ENCODE measurements around the gene SELENOS.
"Not testable (repeated sequence)": the region's sequence is repeated elsewhere in the genome, so short reads cannot be mapped to it uniquely, and the experiment has no call there.

The SELENOS gene

DNA sequence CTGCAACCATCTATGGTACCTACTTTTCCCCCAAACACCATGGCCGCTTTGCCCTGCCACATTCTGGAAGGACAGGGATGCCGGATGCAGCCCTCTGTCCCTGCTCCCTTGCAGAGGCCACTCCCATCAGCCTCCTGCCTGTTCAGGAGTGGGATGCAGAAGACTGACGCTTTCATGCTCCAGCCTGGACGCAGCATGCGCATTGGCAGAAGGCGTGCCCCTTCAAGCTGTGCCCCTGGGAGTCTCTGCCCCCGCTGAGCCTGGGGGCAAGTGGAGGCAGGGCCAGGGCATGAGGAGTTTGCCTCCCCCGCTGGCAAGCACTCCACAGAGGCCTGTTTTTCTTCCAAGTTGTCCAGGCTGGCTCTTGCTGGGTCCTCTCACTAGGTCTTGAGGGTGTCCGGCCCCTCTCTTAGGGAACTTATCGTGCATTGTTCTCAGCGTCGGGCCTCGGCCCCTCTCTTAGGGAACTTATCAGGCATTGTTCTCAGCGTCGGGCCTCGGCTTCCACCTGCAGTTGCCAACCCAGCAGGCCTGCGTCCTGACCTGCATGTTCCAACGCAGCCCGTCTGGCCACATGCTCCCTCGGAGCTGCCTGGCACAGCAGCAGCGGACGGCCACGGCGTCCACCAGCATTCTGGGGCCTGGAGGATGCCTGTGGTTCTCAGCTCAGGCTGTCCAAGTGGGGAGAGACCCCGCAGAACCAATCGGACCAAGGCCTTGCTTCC is 32.3 kb upstream of the SELENOS start:
- DNase-seq = no peak

DNA sequence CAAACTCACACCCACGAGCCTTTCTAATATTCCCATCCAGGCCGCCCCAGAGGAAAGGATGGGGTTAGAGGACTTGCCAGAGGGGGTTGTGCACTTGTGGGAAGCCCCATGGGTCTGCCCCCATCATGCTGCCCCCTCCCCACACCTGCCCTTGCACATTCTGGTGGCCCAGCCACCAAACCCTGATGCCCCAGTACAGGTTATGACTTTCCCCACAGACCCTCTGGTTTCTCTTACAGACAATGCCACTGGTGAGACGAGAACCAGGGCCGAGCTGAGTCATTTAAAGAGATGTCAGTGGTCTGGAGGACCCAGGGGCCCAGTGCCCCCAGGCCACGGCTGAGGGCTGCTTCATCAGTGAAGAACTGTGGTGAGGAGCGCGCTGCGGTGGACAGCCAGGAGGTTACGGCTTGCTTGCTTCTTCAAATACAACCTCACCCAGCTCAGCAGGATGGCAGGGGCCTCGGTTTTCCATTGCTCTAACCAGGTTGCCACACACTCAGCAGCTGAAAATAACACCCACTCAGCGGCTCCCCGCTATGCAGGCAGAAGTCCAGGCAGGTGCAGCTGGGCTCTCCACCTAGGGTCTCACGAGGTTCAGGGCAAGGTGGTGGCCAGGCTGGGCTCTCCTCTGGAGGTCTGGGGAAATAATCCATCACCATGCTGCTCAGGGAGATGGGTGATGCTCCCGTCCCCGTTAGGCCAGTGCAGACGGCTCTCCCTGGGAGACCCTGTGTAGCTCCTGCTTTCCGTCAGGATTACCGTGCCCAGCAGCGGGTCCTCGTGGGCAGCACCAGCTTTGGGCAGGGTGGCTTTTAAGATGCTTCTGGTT is 31.5 kb upstream of the SELENOS start:
- DNase-seq = no peak

DNA sequence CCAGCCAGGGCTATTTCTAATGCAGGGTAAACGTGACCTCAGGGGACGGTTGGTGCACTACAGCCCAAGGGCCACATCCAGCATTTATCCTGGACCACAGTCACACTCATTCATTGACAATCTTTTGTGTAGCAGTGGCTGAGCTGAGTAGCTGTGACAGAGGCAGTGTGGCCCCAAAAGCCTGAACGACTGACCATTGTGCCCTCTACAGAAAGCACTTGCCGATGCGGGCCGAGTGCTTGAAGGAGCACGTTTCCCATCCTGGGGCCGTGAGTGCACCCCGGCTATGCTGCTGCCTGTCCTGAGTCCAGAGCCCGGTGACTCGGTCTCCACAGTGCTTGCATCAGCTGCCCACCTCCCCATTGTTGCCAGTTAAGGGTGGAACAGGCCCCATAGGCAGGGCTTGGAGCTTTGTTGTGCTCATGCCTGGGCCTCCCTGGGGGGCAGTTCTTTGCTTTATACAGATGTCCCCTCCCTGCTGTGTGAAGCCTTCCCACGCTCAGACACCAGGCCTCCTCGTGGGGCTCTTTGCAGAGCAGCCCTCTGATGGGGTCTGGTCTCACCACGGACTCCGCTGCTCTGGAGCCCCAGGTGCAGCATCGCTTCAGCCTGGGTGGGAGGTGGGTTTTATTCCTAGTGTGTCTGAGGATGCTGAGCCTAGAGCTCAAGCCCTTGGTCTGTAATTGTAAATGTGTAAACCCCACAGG is 30.8 kb upstream of the SELENOS start:
- DNase-seq = no peak

DNA sequence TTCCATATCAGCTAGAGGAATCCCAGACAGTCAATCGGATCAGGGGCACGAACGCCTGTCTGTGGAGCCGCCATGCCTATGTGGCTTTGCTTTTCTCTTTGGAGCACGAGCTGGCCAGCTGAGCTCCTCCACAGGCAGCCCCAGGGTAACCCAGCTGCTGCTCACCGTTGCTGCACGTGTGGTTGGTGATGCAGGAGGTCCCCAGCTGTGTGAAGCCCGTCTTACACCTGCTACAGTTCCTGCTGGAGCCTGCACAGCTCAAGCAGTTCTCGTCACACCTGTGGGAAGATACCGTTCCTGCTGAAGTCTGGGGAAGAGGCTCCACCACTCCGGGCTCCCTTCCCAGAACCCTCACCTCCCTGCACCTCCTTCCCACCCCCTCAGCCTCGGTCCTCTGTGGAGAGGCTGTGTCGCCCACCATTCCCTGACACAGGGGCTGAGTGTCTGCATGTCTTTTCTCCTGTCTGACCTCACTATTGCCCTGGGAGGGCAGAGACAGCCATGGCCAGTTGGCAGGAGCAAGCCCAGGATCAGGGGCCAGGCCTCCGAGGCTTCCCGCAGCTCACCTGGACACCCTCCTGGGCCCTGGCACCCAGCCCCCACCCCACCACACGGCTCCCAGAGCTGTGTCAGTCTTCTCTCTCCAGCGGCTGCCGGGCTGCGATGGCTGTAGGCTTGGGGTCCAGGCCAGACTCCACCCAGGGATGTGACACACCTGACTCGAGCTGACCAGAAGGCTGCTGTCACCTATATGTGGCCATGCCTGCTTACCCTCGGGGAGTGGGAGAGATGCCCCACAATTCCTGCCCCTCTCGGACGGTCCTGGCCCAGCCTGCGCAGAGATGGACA is 30.0 kb upstream of the SELENOS start:
- DNase-seq = no peak

DNA sequence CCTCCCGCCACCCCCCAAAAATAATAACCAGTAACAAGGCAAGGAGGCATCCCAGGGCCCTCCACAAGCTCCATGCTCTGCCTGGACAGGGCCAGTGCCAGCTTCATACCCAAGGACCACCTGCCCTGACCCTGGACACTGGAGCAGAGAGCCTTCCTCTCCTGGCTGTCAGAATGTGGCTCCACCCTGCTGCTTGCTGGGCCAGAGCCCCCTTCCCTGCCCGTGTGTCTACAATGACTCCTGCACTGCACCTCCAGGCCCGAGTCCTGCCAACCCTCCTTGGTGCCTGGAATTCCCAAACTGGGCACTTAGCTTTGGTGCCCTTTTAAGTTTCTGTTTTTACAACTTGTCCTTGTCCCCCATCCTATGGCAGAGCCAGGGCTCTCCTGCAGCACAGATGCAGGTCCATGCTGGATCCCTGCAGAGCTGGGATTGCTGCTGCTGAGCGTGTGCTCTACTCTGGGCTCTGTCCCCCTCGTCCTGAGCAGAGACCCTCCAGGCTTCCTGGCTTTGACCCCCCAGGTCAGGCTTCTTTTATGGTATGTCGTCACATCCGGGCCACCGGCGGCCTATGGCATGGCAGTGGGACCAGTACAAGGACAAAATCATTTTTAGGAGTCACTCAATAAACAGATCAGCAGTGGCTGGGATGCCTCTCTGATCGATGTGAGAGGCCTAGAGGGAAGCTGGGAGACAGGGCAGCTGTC is 29.2 kb upstream of the SELENOS start:
- no peak for DNase-seq

DNA sequence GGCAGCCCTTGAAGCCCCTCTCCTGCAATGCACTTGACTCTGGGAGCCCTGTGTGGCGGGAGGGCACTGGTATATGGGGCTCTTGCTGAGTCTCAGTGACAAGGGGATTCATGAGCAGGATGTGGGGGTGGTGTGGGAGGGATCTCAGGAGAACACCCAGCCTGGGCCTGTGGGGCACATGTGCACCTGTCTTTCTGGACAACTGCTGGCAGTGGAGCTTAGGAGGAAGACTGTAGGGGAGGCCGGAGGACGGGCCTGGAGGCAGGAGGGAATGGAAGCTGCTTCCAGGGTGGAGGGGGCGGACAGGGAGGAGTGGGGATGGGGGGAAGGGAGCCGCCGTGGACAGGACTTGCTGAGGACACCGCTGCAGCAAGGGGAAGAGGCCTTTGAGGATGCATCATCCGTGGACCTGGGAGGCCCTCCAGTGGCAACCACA is 28.6 kb upstream of the SELENOS start:
- DNase-seq = no peak

DNA sequence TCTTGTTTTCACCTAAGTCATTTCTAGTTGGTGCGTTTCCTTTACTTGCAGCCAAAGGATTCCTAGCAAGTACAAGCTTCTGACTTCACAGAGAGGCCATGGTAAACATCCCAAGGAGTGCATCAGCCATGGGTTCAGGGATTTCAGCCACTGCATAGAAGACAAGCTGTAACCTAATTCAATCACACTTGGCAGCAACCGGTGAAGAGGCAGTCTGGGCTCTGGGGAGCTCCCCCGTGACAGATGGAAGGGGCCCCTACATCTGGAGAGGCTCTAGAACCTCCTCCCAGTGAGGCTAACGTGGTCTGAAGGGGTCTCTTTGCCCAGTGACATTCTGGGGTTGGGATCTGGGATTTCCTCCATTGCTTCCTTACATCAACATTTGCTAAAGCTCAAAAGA is 26.1 kb upstream of the SELENOS start:
- DNase-seq = no peak

DNA sequence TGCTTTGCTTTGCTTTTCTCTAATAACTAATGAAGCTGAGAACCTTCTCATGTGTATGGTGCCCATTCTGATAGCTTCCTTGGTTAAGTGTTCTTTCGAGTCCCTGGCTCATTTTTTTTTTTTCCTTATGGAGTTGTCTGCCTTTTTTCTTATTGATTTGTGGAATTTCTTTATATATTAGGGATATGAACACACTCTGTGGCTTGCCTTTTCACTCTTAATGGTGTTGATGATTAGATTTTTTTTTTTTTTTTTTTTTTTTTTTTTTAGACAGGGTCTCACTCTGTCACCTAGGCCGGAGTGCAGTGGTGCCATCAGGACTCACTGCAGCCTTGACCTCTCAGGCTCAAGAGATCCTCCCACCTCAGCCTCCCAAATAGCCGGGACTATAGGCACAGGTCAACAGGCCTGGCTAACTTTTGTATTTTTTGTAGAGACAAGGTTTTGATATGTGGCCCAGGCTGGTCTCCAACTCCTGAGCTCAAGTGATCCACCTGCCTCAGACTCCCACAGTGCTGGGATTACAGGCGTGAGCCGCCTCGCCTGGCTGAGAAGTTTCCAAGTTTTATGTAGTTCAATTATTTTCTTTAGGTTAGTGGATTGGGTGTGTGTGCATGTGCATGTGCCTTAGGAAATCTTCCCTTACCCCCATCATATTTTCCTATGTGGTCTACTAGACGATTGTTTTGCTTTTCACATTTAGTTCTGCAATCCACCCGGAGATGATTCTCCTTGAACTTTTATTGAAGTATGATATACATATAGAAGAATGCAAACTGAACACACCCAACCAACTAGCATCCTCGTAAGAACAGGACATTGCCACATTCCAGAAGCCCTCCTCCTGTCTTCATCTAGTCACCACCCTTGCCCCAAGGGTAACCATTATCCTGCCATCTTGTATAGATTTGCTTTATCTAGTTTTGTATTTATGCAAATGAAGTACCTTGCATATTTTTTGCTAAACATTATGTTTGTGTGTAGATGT is 19.4 kb upstream of the SELENOS start:
- DNase-seq = no peak

DNA sequence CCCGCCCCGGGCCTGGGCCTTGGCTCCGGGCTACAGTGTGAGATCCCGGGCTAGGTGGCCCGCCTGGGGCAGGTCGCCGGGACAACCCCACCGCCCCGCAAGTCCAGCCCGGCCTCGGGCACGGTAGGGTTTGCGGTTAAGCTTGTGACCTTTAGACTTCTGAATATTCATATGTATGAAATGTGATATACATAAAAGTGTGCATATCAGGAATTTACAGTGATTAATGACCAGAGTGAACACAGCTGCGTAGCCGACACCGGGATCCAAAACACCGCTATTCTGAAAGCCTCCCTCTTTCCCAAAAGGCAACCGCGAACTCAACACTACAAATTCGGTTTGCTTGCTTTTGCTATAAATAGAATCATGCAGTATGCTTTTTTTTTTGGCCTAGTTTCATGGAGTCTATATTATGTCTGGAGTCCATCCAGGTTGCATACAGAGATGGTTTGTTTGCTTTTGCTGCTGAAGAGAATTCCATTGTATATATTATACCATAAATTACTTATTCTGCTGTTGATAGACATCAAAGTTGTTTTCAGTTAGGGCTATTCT is 18.4 kb upstream of the SELENOS start:
- DNase-seq = peak; percentile 16

DNA sequence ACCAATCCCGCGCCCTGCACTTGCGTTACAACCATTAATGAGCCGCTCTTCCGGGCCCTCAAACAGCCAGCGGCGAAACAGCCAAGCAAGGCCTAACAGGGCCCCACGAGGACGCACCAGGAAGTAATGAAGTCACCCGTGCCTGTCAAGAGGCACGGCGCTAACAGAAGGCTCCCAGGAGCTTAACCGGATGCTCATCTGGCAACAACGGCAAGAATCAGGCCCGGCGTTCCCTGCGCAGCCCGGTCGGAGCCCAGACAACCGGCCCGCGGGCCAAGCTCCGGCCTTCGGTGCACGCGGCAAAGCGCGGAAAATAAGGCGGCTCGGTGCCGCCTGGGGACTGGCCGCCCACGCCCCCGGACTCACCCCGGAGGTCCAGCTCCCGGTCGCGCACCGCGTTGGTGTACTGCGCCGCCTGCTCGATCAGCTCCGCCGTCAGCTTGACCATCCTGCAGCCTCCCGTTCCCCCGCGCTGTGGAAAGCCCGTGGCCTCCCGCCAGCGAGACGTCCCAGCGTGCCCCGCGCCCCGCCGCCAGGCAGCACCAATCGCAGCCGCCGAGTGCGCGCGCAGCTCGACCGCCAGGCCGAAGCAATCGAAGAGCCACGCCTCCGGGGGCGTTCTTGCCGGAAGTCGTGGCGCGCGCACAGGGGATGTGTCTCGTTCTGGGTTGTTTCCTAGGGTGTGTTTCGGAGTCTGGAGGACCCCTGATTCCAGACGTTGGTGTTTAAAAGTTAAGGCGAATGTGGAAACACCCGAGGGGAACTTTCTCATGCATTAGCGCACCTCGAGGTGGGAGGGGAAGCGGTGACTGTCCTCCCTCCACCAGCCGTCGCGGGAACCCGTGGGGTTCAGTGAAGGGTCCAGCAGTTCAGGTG is 17.7 kb upstream of the SELENOS start, which contains the start of gene SNRPA1:
SNRPA1 (minus strand) TSS at position 518 of the 876 bp plus-strand sequence; CDS start at position 448, 70 bp downstream.
- DNase-seq = peak; percentile 79

DNA sequence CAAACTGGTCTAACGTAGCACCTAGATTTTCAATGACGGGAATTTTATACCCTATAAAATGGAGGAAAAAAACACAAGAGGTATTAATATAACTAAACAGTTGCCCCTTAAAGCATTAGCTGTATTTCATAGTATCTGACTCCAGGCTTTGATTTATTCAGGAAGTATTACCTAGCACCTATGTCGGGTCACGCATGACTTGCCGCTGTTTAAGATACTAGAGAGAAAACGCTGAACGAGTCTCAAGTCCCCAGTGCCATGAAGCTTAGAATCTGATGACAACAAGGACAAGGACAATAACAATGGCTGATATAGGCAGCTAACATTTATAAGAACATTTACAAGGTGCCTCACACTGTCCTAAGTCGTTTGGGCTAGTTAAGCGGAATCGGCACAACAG is 15.8 kb upstream of the SELENOS start:
- no peak for DNase-seq

DNA sequence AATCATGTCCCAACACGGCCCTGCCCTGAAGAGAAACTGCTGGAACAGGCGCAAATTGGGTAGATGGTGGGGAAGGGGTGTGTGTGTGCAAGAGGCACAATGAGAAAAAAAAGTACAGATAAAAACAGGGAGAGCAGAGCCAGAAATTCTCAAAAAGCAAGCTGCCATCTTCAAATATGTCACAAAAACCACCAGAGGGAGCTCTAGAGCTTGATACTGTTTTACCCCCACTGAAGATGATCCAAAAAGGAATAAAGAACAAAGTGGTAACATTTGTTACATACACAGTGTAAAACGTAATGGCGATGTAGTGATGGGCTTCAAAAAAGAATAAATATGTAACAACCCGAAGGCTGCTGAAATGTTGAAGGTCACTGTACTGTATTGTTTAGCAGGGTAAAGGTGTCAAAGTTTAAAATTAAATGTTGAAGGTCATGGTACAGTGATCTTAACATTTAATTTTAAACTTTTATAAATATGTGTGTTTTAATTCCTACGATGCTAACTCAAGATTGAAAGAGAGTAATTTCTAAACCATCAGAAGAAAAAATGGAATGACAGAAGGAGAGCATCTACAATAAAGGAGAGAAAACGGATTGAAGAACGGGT is 11.7 kb upstream of the SELENOS start:
- DNase-seq = peak; percentile 41

DNA sequence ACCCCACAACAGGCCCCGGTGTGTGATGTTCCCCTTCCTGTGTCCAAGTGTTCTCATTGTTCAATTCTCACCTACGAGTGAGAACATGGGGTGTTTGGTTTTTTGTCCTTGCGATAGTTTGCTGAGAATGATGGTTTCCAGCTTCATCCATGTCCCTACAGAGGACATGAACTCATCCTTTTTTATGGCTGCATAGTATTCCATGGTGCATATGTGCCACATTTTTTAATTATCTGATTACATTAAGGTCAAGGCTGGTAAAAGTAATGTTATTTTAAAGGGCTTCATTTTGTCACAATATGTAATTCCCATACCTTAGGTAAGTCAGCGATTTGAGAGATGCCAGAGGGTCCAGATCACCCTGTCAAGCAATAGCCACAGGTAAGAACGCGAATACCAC is 10.1 kb upstream of the SELENOS start:
- DNase-seq = not testable (repeated sequence)

DNA sequence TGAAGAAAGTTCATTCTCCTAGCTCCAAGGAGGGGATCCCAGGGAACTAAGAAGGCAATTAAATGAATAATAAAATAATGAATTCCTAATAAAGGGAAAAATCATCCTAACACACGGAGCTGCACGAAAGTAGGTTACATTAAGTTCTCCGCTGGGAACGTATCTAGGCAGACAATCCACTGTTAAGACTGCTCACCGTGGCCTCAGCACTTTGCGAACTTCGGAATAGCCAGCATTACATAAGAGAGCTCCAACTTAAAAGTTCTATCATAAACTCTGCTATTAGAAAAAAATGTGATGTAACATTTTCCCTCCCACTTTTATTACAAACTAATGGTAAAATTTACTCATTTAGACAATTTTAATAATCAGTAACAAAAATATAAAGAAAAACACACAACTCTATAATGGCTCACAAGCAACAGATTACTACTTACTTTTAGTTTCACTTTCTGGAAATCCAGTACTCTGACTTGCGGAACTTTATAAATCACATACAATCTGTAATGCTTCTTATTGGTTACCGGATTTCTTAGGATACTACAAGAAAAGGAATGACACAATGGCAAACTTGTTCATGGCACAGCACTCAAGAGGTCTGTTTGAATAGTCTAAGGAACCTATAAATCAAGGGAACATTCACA is 9.3 kb upstream of the SELENOS start:
- DNase-seq = no peak

DNA sequence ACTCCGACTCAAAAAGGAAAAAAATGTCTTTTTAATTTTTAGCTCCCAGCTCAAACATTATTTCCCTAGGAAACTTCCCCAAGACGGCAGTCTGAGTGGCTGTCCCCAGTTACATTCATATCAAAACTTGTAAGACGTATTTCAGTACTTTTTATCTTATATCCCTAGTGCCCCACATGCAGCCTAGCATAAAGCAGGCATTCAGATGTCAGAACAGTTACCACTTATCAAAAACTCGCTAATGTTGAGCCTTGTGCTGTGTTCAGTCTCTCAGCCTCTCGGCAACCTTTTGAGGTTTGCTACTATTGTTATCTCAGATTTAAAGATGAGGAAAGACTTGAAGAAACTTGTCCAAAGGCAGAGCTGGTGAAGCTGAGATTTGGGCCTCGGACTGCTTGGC is 6.6 kb upstream of the SELENOS start:
- no peak for DNase-seq

DNA sequence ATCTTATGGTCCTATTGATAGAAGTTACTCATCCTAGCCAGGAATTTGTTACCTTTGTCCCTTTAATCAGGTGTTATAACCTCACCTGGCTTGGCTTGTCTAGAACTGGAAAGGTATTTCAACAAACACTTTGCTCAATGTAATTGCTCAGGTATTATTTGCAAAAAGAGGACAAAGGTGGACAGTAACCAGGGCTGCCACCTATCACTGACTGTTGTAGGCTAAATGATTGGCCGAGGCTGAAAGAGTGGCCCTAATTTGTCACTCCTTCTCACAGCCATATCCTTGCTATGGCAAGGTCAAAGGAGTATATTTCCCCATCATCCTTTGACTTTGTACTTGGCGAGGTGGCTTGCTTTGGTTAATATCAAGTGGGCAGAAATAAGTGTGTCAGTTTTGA is 2.7 kb upstream of the SELENOS start:
- no peak for DNase-seq

DNA sequence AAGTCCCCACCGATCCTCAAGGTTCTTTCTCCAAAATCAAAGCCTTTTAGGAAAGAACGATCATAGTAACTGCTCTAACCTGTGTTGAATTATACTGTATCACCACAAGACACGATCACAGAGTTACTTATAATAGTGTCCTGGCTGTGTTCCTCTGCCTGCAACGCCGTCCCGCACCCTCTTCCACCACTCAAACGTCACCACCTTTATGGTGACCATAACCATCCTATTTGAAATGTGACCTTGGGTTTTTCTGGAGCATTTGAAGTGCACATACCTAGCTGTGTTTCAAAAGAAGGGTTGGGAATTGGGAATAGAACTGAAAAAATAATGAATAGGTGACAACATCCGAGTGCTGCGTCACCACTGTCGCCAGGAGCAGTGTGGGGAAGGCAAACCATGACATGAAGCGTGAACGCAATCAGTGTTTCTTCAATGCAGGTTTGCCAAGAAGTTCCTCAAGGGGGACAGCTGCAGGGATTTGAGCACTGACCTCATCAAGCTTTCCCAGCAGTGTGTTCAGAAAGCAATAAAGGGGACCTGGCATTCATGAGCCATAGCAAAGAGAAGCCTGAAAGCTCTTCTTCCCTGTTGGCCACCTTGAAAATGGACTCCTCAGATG is 769 bp upstream of the SELENOS start:
- no peak for DNase-seq

DNA sequence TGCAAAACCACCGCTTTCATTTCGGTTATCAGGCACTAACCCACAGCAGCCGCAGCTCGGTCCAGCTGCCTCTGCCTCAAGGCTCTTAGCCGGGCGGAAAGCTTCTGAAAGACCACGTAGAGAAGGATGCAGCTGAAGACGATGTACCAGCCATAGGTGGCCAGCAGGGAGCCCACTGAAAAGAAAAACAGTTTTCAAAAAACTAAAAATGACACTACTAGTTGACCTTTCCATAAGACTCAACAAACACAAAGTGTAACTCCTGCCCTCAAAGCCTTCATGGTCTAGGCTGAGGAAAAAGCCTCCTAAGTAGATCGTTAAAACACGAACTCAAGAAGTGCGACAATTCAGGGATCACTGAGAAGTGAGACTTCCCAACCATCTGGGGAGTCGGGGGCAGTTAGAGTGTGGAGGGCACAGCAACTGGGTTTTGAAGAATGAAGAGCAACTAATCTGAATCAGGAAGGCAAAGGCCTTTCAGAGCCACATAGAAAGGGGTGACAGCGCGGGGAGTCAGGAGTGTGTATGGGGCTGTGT is 716 bp downstream of the SELENOS start:
- no peak for DNase-seq
